ENCODE data around the gene TBC1D13. TPM values are rescaled to one million over a fixed set of nuclear protein-coding genes. Genes with fewer than 3 reads are reported as not detected.

TBC1D13 gene
- total RNA-seq, 1 donor from 2014 or later = 27.1 TPM

DNA sequence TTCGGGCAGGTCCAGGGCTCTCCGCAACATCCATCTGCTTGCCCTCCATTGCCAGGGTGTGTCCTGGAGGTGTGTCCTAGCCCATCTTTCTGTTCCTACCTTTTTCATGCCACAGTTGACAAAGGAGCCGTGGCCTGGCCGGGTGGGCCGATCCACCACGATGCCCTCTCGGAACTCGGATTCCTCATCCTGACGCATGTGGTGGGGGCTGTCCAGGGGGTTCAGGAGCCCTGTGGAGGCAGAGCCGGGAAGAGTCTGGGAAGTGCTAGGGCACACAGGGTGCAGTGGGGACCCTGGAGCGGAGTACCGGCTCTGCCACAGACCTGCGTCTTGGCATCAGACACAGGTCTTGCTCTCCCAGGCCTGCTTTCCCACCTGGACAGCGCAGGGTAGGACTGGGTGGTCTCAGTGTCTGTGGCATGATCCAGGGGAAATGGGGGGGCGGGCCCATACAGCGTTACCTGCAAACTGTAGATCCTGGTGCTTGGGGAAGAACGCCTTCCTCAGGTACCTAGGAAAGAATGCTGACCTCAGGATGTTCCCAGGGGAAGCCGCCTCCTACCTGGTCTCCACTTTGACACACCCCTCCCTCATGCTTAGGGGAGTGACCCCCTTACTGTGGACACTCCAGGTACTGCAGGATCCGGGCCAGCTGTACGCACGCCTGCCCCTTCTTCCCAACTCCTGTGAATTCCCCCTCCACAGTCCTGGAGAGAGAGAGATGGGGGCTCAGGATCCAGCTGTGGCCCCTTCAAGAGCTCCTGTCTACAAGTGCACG, 39.1 kb downstream of the TBC1D13 start:
- DNase-seq (ENCODE audit: low read depth) = no peak
- H3K4me3 ChIP-seq (ENCODE audit: low read depth, low read length) = no peak overlapping the region
- TF ChIP-seq, protein P1, sequence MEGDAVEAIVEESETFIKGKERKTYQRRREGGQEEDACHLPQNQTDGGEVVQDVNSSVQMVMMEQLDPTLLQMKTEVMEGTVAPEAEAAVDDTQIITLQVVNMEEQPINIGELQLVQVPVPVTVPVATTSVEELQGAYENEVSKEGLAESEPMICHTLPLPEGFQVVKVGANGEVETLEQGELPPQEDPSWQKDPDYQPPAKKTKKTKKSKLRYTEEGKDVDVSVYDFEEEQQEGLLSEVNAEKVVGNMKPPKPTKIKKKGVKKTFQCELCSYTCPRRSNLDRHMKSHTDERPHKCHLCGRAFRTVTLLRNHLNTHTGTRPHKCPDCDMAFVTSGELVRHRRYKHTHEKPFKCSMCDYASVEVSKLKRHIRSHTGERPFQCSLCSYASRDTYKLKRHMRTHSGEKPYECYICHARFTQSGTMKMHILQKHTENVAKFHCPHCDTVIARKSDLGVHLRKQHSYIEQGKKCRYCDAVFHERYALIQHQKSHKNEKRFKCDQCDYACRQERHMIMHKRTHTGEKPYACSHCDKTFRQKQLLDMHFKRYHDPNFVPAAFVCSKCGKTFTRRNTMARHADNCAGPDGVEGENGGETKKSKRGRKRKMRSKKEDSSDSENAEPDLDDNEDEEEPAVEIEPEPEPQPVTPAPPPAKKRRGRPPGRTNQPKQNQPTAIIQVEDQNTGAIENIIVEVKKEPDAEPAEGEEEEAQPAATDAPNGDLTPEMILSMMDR (conservative IDR thresholded peaks at IDR 0.05; ENCODE audit: low read depth, low read length) = peak; percentile 27

DNA sequence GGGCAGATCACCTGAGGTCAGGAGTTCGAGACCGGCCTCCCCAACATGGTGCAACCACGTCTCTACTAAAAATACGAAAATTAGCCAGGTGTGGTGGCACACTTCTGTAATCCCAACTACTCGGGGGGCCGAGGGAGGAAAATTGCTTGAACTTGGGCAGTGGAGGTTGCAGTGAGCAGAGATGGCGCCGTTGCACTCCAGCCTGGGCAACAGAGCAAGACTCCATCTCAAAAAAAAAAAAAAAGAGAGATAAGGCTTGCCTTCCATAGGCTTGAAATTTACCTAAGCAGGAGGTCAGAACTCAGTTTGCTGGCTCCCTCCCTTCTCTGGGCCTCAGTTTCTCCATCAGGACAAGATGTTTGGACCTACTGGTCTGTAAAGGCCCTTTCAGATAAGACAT, 41.2 kb downstream of the TBC1D13 start:
- H3K4me3 ChIP-seq (ENCODE audit: low read depth, low read length) = no peak overlapping the region
- no peak for DNase-seq (ENCODE audit: low read depth)
- TF ChIP-seq, protein P1 (conservative IDR thresholded peaks at IDR 0.05; ENCODE audit: low read depth, low read length) = peak; percentile 2

DNA sequence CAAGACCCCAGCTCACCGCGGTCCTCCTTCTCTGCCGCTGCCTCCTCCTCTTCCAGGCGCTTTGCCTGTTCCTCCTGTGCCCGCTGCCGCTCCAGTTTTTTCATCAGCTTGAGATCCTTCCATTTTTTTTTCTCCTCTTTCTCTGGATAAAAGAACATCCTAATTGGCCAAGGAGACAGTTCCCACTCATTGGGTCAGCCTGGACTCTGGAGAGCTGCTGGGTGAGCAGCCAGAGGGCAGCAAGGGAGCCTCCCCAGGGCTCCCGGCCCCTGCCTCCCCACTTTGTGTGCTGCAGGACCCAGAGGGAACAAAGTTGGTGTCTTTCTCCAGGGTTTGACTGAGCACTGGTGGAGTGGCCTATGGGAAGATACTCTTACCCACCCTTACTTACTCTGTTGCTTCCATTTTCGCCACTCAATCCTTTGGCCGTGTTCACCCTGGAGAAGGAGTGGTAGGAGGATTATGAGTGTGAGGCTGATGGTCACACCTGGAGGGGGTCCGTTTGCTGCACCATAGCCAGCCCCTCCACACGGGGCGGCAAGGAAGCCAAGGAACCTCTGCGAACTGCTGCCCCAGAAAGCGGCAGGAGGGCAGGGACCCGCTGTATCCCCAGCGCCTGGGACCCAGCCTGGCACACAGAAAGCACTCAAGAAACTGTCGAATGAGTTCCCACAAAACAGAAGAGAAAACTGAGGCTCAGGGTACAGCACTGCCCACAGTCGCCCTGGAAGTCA, 41.8 kb downstream of the TBC1D13 start:
- H3K4me3 ChIP-seq (ENCODE audit: low read depth, low read length) = peak overlapping the region; percentile 84
- TF ChIP-seq, protein P1 (conservative IDR thresholded peaks at IDR 0.05; ENCODE audit: low read depth, low read length) = peak; percentile 1
- DNase-seq (ENCODE audit: low read depth) = no peak

DNA sequence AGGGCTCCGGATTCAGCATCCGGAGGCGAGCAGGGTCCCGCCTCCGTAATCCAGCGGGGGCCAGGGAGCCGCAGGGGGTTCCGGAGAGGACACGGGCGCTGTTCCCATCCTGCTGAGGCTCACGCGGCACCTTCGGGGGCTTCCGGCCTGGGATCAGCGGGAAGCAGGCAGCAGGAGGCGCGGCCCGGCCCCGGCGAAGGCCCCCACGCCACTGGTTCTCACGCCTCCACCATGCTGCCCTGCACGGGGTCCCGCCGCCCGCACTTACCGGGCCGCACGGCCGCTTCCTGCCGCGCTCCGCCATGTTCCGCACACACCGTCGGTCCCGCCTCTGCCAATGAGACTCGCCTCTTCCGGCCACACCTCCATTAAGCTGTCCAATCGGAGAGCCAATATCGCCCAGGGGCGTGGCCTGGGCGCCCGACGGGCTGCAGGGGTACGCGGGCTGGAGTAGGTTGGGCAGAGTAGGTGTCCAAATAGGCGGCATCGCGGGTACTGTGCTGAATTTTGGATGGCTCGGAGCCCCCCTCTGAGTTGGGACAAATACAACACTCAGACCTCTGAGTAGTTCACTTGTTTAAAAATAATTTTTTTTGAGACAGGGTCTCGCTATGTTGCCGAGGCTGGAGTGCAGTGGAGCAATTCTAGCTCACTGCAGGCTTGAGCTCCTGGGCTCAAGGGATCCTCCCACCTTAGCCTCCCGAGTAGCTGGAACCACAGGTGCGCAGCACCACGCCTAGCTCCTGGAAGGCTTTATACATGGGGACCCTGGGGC, 42.6 kb downstream of the TBC1D13 start, which contains the start of gene SPOUT1:
TSS of gene SPOUT1 (minus strand) at position 318 of the 775 bp plus-strand sequence. CDS start at position 304, 14 bp downstream.
- TF ChIP-seq, protein P1 (conservative IDR thresholded peaks at IDR 0.05; ENCODE audit: low read depth, low read length) = no peak
- peak; percentile 13 for DNase-seq (ENCODE audit: low read depth)
- H3K4me3 ChIP-seq (ENCODE audit: low read depth, low read length) = peak within 1 kb of the TSS; percentile 84

DNA sequence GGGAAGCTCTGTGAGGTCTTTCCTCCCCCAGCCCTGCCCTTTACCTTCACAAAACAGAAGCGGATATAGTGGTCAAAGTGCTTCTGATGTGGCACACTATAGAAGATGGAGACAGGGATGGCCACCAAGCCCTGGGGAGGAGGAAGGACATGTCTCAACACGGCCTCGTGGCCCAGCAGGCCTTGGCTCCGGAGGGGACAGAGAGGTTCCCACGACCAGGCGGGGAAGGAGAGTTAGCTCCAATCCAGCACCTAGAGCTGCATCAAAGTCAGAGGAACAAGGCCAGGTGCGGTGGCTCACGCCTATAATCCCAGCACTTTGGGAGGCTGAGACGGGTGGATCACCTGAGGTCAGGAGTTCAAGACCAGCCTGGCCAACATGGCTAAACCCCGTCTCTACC, 46.6 kb downstream of the TBC1D13 start:
- DNase-seq (ENCODE audit: low read depth) = no peak
- H3K4me3 ChIP-seq (ENCODE audit: low read depth, low read length) = no peak overlapping the region
- TF ChIP-seq, protein P1 (conservative IDR thresholded peaks at IDR 0.05; ENCODE audit: low read depth, low read length) = no peak

DNA sequence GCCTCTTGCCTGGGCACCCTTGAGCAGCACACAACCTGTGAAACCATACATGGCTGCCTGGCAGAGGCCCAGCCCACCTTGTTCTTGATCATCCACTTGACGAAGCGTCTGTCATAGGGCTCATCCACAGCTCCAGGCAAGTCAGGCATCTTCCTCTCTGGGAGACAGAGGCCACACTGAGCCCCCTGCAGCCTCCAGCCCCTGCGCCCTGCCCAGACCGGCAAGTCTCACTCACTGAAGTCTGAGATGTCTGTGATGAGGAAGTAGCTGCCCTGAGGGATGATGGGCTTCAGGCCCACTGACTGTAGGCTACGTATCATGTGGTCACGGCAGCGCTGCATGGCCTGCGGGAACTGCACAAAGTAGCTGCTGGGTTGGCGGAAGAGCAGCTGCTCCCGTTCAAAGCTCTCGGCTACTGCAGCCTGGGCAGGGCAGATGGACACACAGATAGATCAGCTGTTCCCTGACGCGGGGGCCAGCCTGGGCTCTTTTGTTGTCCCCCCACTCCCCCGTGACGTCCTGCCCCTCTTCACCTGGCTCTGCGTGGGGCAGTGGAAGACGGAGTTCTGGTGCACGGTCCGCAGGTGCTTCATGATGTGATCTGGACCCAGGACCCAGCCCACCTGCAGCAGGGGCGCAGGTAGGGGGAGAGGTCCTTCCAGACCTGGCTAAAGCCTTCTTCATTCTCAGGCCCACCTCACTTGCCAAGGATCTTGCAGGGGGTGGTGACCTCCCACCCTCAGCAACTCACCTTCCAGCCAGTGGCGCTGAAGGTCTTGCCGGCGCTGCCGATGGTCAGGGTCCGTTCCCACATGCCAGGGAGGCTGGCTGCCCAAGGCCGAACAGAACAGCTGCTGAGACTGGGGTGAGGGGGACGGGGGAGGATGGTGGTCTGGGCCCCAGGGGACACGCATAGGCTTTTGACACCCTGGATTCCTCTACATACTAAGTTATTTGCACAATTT, 48.5 kb downstream of the TBC1D13 start:
- DNase-seq (ENCODE audit: low read depth) = no peak
- TF ChIP-seq, protein P1 (conservative IDR thresholded peaks at IDR 0.05; ENCODE audit: low read depth, low read length) = no peak
- no peak overlapping the region for H3K4me3 ChIP-seq (ENCODE audit: low read depth, low read length)
